ENCODE measurements around the gene MRPL9.
"Not testable (repeated sequence)": the region's sequence is repeated elsewhere in the genome, so short reads cannot be mapped to it uniquely, and the experiment has no call there.

DNA sequence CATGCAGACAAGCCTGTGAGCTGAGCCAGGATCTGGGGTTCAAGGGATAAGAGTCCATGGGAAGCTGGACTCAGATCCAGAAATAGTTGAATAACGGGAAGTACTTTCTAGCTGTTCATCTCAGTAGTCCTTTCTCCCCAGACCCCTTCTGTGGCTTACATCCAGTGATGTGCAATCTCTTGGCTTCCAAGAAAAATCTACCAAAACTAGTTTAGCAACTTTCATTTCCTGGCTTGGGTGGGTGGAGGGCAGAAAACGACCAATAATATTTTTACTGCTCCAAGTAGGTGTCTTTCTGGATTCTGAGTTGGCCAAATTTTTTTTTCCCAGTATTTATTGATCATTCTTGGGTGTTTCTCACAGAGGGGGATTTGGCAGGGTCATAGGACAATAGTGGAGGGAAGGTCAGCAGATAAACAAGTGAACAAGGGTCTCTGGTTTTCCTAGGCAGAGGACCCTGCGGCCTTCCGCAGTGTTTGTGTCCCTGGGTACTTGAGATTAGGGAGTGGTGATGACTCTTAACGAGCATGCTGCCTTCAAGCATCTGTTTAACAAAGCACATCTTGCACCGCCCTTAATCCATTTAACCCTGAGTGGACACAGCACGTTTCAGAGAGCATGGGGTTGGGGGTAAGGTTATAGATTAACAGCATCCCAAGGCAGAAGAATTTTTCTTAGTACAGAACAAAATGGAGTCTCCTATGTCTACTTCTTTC is 5.2 kb upstream of the MRPL9 start:
- not testable (repeated sequence) for TF ChIP-seq POLR2A, POLR2AphosphoS5 (IDR thresholded peaks at IDR 0.05)
- TF ChIP-seq, protein P1, sequence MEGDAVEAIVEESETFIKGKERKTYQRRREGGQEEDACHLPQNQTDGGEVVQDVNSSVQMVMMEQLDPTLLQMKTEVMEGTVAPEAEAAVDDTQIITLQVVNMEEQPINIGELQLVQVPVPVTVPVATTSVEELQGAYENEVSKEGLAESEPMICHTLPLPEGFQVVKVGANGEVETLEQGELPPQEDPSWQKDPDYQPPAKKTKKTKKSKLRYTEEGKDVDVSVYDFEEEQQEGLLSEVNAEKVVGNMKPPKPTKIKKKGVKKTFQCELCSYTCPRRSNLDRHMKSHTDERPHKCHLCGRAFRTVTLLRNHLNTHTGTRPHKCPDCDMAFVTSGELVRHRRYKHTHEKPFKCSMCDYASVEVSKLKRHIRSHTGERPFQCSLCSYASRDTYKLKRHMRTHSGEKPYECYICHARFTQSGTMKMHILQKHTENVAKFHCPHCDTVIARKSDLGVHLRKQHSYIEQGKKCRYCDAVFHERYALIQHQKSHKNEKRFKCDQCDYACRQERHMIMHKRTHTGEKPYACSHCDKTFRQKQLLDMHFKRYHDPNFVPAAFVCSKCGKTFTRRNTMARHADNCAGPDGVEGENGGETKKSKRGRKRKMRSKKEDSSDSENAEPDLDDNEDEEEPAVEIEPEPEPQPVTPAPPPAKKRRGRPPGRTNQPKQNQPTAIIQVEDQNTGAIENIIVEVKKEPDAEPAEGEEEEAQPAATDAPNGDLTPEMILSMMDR (IDR thresholded peaks at IDR 0.05 in 8 of 11, conservative IDR thresholded peaks at IDR 0.05 in 3 of 11): not testable (repeated sequence)
